Measurements from ENCODE around the gene FAM171A2. TPM values are rescaled to one million over a fixed set of nuclear protein-coding genes. Genes with fewer than 3 reads are reported as not detected.

Gene FAM171A2
- total and polyA plus RNA-seq, 10 of the 15 experiments (the other 5 are each of a cell fraction or from before 2014, with no cell fraction given) = 0.08 to 1.7 (median 0.27) TPM; not detected in 2

DNA sequence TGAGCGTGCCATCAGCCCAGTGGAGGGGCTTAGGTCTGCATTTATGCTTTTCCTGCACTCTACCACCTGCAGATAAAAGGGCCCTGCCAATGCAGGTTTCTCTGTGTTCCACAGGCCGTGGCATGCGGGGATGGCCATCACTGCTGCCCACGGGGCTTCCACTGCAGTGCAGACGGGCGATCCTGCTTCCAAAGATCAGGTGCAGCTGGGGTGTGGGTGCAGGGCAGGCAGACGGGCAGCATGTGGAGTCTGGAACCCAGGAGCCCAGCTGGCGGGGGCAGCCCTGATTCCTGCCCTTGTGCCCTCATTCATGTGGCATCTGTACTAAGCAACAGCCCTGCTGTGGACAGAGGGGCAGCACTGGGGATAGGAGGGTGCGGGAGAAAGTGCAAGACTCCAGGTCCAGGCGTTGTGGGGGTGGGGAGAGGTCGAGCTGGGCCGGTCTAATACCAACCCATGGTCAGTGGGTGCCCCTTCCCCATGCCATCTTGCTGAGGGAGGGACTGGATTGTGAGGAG is 14.0 kb downstream of the FAM171A2 start:
- H3K36me3 ChIP-seq (ENCODE audit: control insufficient read depth in 2 of 2, insufficient read depth in 2 of 2, low read length in 1 of 2) = peaks cover 18 to 20% of the 10 kb centered on the region in 2 experiments; a peak in 3 of 4 replicates
- in situ Hi-C loops (cut with MboI) = no loop called here
- peak overlapping the region; percentile 97 for H3K4me2 ChIP-seq (ENCODE audit: control insufficient read depth, insufficient read depth)

More for the DNA sequence above, 14.0 kb downstream of the FAM171A2 start:
- no peak for FAIRE-seq
- POLR2A ChIA-PET = interaction anchor here (0.5 to 1.2 kb wide), 4 partner anchors 8 to 208 kb away, joined by 3 to 5 read pairs (median 3); no protein-coding TSS in a partner anchor
- intact Hi-C loops (cut with micrococcal nuclease; ENCODE audit: unreplicated experiment) = loop anchor here (2.0 to 5.0 kb wide), 2 partner anchors 131 to 147 kb away; partner anchors contain the start of gene UBTF
- H3K4me1 ChIP-seq (ENCODE audit: control insufficient read depth, insufficient read depth, low read length) = peaks cover 40% of the 10 kb centered on the region
- H2AFZ ChIP-seq (ENCODE audit: control insufficient read depth, low read depth, low read length) = no peak overlapping the region
- H3K9ac ChIP-seq (ENCODE audit: control insufficient read depth, insufficient read depth, low read length) = no peak overlapping the region
- ATAC-seq = no peak
- CTCF ChIA-PET = interaction anchor here (0.6 to 12.5 kb wide), 13 partner anchors 8 to 440 kb away, joined by 3 to 154 read pairs (median 6); partner anchors contain the start of gene FAM171A2
- H3K9me3 ChIP-seq (replicated peaks; ENCODE audit: control insufficient read depth, insufficient read depth, low read length) = no peaks in the 10 kb centered on the region
- H3K4me3 ChIP-seq = peak overlapping the region; percentile 37; the same call in 1 of the 2 replicates
- TF ChIP-seq EGR1 (IDR thresholded peaks at IDR 0.05; ENCODE audit: borderline replicate concordance in 1 of 2, low read depth in 2 of 2, low read length in 2 of 2) (no peak), NFYA (IDR thresholded peaks at IDR 0.05; ENCODE audit: borderline replicate concordance, low read depth, low read length) (no peak), SREBF1 (IDR thresholded peaks at IDR 0.05; ENCODE audit: low read length) (no peak), YY1 (IDR thresholded peaks at IDR 0.05; ENCODE audit: low read depth, low read length) (no peak), SUZ12 (IDR thresholded peaks at IDR 0.05; ENCODE audit: unreplicated experiment) (no peak), SPI1 (IDR thresholded peaks at IDR 0.05; ENCODE audit: borderline replicate concordance, insufficient read depth, low read depth, low read length) (no peak), MYB (IDR thresholded peaks at IDR 0.05; ENCODE audit: borderline replicate concordance, low read depth, low read length) (no peak), POLR2AphosphoS5 (IDR thresholded peaks at IDR 0.05; ENCODE audit: low read length) (no peak)
- TF ChIP-seq, protein P1, sequence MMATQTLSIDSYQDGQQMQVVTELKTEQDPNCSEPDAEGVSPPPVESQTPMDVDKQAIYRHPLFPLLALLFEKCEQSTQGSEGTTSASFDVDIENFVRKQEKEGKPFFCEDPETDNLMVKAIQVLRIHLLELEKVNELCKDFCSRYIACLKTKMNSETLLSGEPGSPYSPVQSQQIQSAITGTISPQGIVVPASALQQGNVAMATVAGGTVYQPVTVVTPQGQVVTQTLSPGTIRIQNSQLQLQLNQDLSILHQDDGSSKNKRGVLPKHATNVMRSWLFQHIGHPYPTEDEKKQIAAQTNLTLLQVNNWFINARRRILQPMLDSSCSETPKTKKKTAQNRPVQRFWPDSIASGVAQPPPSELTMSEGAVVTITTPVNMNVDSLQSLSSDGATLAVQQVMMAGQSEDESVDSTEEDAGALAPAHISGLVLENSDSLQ (IDR thresholded peaks at IDR 0.05) = no peak
- TF ChIP-seq, protein P2, sequence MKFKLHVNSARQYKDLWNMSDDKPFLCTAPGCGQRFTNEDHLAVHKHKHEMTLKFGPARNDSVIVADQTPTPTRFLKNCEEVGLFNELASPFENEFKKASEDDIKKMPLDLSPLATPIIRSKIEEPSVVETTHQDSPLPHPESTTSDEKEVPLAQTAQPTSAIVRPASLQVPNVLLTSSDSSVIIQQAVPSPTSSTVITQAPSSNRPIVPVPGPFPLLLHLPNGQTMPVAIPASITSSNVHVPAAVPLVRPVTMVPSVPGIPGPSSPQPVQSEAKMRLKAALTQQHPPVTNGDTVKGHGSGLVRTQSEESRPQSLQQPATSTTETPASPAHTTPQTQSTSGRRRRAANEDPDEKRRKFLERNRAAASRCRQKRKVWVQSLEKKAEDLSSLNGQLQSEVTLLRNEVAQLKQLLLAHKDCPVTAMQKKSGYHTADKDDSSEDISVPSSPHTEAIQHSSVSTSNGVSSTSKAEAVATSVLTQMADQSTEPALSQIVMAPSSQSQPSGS (IDR thresholded peaks at IDR 0.05; ENCODE audit: low read length) = no peak
- TF ChIP-seq, protein P3, sequence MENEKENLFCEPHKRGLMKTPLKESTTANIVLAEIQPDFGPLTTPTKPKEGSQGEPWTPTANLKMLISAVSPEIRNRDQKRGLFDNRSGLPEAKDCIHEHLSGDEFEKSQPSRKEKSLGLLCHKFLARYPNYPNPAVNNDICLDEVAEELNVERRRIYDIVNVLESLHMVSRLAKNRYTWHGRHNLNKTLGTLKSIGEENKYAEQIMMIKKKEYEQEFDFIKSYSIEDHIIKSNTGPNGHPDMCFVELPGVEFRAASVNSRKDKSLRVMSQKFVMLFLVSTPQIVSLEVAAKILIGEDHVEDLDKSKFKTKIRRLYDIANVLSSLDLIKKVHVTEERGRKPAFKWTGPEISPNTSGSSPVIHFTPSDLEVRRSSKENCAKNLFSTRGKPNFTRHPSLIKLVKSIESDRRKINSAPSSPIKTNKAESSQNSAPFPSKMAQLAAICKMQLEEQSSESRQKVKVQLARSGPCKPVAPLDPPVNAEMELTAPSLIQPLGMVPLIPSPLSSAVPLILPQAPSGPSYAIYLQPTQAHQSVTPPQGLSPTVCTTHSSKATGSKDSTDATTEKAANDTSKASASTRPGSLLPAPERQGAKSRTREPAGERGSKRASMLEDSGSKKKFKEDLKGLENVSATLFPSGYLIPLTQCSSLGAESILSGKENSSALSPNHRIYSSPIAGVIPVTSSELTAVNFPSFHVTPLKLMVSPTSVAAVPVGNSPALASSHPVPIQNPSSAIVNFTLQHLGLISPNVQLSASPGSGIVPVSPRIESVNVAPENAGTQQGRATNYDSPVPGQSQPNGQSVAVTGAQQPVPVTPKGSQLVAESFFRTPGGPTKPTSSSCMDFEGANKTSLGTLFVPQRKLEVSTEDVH (IDR thresholded peaks at IDR 0.05; ENCODE audit: low read depth, partially characterized antibody) = no peak
- TF ChIP-seq, protein P4, sequence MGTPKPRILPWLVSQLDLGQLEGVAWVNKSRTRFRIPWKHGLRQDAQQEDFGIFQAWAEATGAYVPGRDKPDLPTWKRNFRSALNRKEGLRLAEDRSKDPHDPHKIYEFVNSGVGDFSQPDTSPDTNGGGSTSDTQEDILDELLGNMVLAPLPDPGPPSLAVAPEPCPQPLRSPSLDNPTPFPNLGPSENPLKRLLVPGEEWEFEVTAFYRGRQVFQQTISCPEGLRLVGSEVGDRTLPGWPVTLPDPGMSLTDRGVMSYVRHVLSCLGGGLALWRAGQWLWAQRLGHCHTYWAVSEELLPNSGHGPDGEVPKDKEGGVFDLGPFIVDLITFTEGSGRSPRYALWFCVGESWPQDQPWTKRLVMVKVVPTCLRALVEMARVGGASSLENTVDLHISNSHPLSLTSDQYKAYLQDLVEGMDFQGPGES (IDR thresholded peaks at IDR 0.05) = no peak
- TF ChIP-seq, protein P5, sequence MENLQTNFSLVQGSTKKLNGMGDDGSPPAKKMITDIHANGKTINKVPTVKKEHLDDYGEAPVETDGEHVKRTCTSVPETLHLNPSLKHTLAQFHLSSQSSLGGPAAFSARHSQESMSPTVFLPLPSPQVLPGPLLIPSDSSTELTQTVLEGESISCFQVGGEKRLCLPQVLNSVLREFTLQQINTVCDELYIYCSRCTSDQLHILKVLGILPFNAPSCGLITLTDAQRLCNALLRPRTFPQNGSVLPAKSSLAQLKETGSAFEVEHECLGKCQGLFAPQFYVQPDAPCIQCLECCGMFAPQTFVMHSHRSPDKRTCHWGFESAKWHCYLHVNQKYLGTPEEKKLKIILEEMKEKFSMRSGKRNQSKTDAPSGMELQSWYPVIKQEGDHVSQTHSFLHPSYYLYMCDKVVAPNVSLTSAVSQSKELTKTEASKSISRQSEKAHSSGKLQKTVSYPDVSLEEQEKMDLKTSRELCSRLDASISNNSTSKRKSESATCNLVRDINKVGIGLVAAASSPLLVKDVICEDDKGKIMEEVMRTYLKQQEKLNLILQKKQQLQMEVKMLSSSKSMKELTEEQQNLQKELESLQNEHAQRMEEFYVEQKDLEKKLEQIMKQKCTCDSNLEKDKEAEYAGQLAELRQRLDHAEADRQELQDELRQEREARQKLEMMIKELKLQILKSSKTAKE (IDR thresholded peaks at IDR 0.05; ENCODE audit: low read depth, poor library complexity, severe bottlenecking) = no peak
- H3K27ac ChIP-seq (ENCODE audit: control insufficient read depth, insufficient read depth) = peak overlapping the region; percentile 92
- BruUV-seq (replicated peaks) = no TSS peak
- H4K20me1 ChIP-seq (ENCODE audit: control insufficient read depth, insufficient read depth) = no peaks in the 10 kb centered on the region
- no peak for DNase-seq (ENCODE audit: low read depth, low spot score)
- WGBS (ENCODE audit: insufficient coverage, insufficient replicate concordance, low lambda C conversion rate, missing lambda C conversion rate) = 89% methylated on average over 12 of the region's 12 CpGs
- peaks cover 34% of the 10 kb centered on the region for H3K79me2 ChIP-seq (ENCODE audit: control insufficient read depth, insufficient read depth, low read length)
- no peaks in the 10 kb centered on the region; a peak in 1 of 4 replicates for H3K27me3 ChIP-seq (replicated peaks in 1 of 2; ENCODE audit: control insufficient read depth in 2 of 2, insufficient read depth in 2 of 2, low read length in 1 of 2)
- SMC1A ChIA-PET (ENCODE audit: uncharacterized antibody, unreplicated experiment) = interaction anchor here (0.8 to 2.5 kb wide), 6 partner anchors 14 to 140 kb away, joined by 3 to 10 read pairs (median 5); partner anchors contain the start of gene FAM171A2
- RAD21 ChIA-PET (ENCODE audit: unreplicated experiment) = interaction anchor here (1.0 to 3.0 kb wide), 5 partner anchors 16 to 139 kb away, joined by 3 to 21 read pairs (median 8); partner anchors contain the start of gene SLC25A39
